ENCODE results near the gene DPY30. TPM values are rescaled to one million over a fixed set of nuclear protein-coding genes. Genes with fewer than 3 reads are reported as not detected.
"Not testable (repeated sequence)": the region's sequence is repeated elsewhere in the genome, so short reads cannot be mapped to it uniquely, and the experiment has no call there.

DPY30 gene
- total RNA-seq, 4 donors from 2014 or later: 31.6 to 59.2 (median 50.6) TPM

GRCh38 chr2:32058130-32058529 is 18.5 kb upstream of the DPY30 start:
- peaks cover 0 to 12% (median 0%) of the 10 kb centered on the region in 4 donors for H3K4me1 ChIP-seq
- no peaks in the 10 kb centered on the region for H3K9me3 ChIP-seq
- H3K4me3 ChIP-seq: no peak overlapping the region
- no peak overlapping the region for H3K27ac ChIP-seq
- H3K36me3 ChIP-seq: no peaks in the 10 kb centered on the region
- 92 to 94% methylated on average over 2 of the region's 2 CpGs for WGBS, 2 donors
- TF ChIP-seq CTCF (IDR thresholded peaks at IDR 0.05) (no peak), EP300 (IDR thresholded peaks at IDR 0.05) (no peak), POLR2A (IDR thresholded peaks at IDR 0.05) (no peak)
- DNase-seq (ENCODE audit: low spot score in 2 of 2): no peak
- H3K27me3 ChIP-seq: no peaks in the 10 kb centered on the region

- DNase-seq (ENCODE audit: low spot score in 2 of 2); H3K4me1 ChIP-seq; H3K27ac ChIP-seq; H3K4me3 ChIP-seq; H3K9me3 ChIP-seq; H3K27me3 ChIP-seq; H3K36me3 ChIP-seq: not testable (repeated sequence)
- 72 to 76% methylated on average over 3 of the region's 3 CpGs for WGBS, 2 donors
Measured at GRCh38 chr2:32054583-32054982, 15.0 kb upstream of the DPY30 start.

GRCh38 chr2:32051836-32052439 is 12.3 kb upstream of the DPY30 start:
- TF ChIP-seq POLR2A (IDR thresholded peaks at IDR 0.05) (no peak), CTCF (IDR thresholded peaks at IDR 0.05) (no peak), EP300 (IDR thresholded peaks at IDR 0.05) (no peak)
- no peak for DNase-seq (ENCODE audit: low spot score in 2 of 2)
- Histone ChIP-seq H3K27me3 (no peaks in the 10 kb centered on the region), H3K4me1 (no peaks in the 10 kb centered on the region), H3K36me3 (no peaks in the 10 kb centered on the region), H3K27ac (no peak overlapping the region), H3K9me3 (no peaks in the 10 kb centered on the region), H3K4me3 (no peak overlapping the region)
- 92 to 95% methylated on average over 11 of the region's 11 CpGs for WGBS, 2 donors

- Histone ChIP-seq H3K27me3 (no peaks in the 10 kb centered on the region), H3K4me3 (no peak overlapping the region), H3K4me1 (peaks cover 0 to 12% (median 9%) of the 10 kb centered on the region in 4 donors), H3K36me3 (no peaks in the 10 kb centered on the region), H3K9me3 (no peaks in the 10 kb centered on the region), H3K27ac (no peak overlapping the region)
- no peak for DNase-seq (ENCODE audit: low spot score in 2 of 2)
- no peak for TF ChIP-seq POLR2A (IDR thresholded peaks at IDR 0.05)
- no peak for TF ChIP-seq CTCF (IDR thresholded peaks at IDR 0.05)
- 82 to 85% methylated on average over 7 of the region's 7 CpGs for WGBS, 2 donors
Measured at GRCh38 chr2:32043561-32043960, 4.0 kb upstream of the DPY30 start.

- WGBS, 2 donors: 86 to 94% methylated on average over 8 of the region's 8 CpGs
- not testable (repeated sequence) for H3K9me3 ChIP-seq; DNase-seq (ENCODE audit: low spot score in 2 of 2); H3K4me3 ChIP-seq; H3K27me3 ChIP-seq; H3K27ac ChIP-seq
- peaks cover 0 to 19% (median 7%) of the 10 kb centered on the region in 4 donors for H3K4me1 ChIP-seq
- peaks cover 0 to 49% (median 4%) of the 10 kb centered on the region in 3 donors for H3K36me3 ChIP-seq
Measured at GRCh38 chr2:32034198-32034887, 5.3 kb downstream of the DPY30 start.

GRCh38 chr2:32018789-32019482 is 20.7 kb downstream of the DPY30 start:
- H3K9me3 ChIP-seq; H3K27ac ChIP-seq; H3K4me1 ChIP-seq; DNase-seq (ENCODE audit: low spot score in 2 of 2); H3K4me3 ChIP-seq; H3K27me3 ChIP-seq: not testable (repeated sequence)
- H3K36me3 ChIP-seq: peaks cover 0 to 84% (median 0%) of the 10 kb centered on the region in 3 donors
- WGBS, 2 donors: 94 to 97% methylated on average over 9 of the region's 9 CpGs

Measured in tibial nerve (tissue), 4 donors.